ENCODE results near the gene RARRES2. TPM values are rescaled to one million over a fixed set of nuclear protein-coding genes. Genes with fewer than 3 reads are reported as not detected.
"Not testable (repeated sequence)": the region's sequence is repeated elsewhere in the genome, so short reads cannot be mapped to it uniquely, and the experiment has no call there.

RARRES2 gene
- 10 to 100 TPM; 21.5 to 99.9 (median 27.1) TPM for total RNA-seq

- Histone ChIP-seq H3K27ac (peak within 1 kb of the TSS; percentile 59 to 83 (median 66)), H3K27me3 (no peaks in the 10 kb centered on the region), H3K4me1 (peaks cover 0 to 12% (median 8%) of the 10 kb centered on the region in 4 donors), H3K9me3 (no peaks in the 10 kb centered on the region), H3K4me3 (peak within 1 kb of the TSS; percentile 36 to 58 (median 46)), H3K36me3 (peaks cover 0 to 5% (median 0%) of the 10 kb centered on the region in 3 donors)
- DNase-seq, result peak in 2 of 3 donors; percentile 51 to 53
- no peak for TF ChIP-seq CTCF (IDR thresholded peaks at IDR 0.05)
- TF ChIP-seq POLR2A (IDR thresholded peaks at IDR 0.05), result no peak
These were observed at the start of gene RARRES2 for GRCh38 chr7:150341263-150342120. Gene RARRES2 (minus strand): TSS chr7:150341629. CDS start chr7:150340609, 1,020 bp downstream.

DNA sequence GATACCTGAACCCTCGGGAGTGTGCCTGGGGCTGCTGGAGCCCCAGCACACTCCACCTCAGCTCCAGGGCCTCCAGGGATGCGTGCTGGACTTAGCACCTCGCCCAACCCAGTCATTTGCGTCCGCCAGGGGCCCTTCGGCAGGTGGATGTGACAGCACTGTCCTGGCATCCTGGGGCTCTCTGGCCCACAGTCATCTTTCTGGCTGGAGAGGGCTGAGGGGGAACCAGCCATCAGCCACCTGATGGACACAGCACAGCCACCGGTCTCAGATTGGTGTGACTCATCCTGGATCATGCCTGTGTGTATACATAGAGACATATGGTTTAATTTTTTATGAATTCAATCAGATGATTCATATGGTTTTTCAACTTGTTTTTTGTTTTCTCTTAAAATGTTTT, 48.8 kb upstream of the RARRES2 start:
- Histone ChIP-seq H3K27ac (no peak overlapping the region), H3K27me3 (no peaks in the 10 kb centered on the region), H3K36me3 (no peaks in the 10 kb centered on the region), H3K4me1 (peaks cover 0 to 4% (median 0%) of the 10 kb centered on the region in 4 donors), H3K4me3 (no peak overlapping the region), H3K9me3 (no peaks in the 10 kb centered on the region)
- TF ChIP-seq CTCF (IDR thresholded peaks at IDR 0.05) (no peak), POLR2A (IDR thresholded peaks at IDR 0.05) (no peak)
- DNase-seq, result peak in 1 of 3 donors; percentile 23

DNA sequence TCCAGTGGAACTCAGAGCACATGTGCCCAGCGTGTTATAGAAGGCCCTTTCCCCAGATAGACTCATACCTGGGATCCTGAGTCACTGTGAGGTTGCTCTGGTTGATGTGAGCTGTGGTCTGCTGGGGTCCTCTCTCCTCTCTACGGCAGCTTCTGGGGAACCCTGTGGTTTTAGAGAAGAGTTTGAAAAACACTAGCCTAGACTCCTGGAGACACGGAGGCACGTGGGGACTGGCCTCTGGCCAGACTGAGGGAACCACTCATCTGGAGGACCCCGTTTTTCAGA, 48.0 kb upstream of the RARRES2 start:
- TF ChIP-seq POLR2A (IDR thresholded peaks at IDR 0.05), result no peak
- no peak for TF ChIP-seq CTCF (IDR thresholded peaks at IDR 0.05)
- Histone ChIP-seq H3K4me1 (peaks cover 0 to 9% (median 0%) of the 10 kb centered on the region in 4 donors), H3K27me3 (no peaks in the 10 kb centered on the region), H3K36me3 (no peaks in the 10 kb centered on the region), H3K4me3 (no peak overlapping the region), H3K9me3 (no peaks in the 10 kb centered on the region), H3K27ac (no peak overlapping the region)
- no peak for DNase-seq

- DNase-seq, result peak in 2 of 3 donors; percentile 60 to 73
- no peaks in the 10 kb centered on the region for H3K36me3 ChIP-seq
- H3K27me3 ChIP-seq, result no peaks in the 10 kb centered on the region
- H3K27ac ChIP-seq, result no peak overlapping the region
- TF ChIP-seq CTCF (IDR thresholded peaks at IDR 0.05) (peak in 4 of 6 experiments; percentile 39 to 76 (median 69)), POLR2A (IDR thresholded peaks at IDR 0.05) (no peak)
- no peaks in the 10 kb centered on the region for H3K9me3 ChIP-seq
- H3K4me1 ChIP-seq, result peaks cover 0 to 15% (median 0%) of the 10 kb centered on the region in 4 donors
- H3K4me3 ChIP-seq, result no peak overlapping the region
These were observed 47.5 kb upstream of the RARRES2 start for GRCh38 chr7:150388709-150389531.

GRCh38 chr7:150388306-150388705, 46.9 kb upstream of the RARRES2 start:
- no peak for TF ChIP-seq POLR2A (IDR thresholded peaks at IDR 0.05)
- no peak for TF ChIP-seq CTCF (IDR thresholded peaks at IDR 0.05)
- no peak for DNase-seq
- Histone ChIP-seq H3K27me3 (no peaks in the 10 kb centered on the region), H3K4me3 (no peak overlapping the region), H3K4me1 (peaks cover 0 to 21% (median 0%) of the 10 kb centered on the region in 4 donors), H3K36me3 (no peaks in the 10 kb centered on the region), H3K27ac (no peak overlapping the region), H3K9me3 (no peaks in the 10 kb centered on the region)

DNA sequence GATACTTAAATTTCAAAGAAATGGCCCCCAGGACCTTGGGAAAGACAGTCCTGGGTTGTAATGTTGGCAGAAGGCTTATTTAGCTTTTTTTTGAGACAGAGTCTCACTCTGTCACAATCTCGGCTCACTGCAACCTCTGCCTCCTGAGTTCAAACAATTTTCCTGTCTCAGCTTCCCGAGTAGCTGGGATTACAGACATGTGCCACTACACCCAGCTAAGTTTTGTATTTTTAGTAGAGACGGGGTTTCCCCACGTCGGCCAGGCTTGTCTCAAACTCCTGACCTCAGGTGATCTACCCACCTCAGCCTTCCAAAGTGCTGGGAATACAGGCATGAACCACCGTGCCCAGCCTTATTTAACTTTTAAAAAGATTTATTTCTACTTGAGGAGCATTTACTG, 44.5 kb upstream of the RARRES2 start:
- not testable (repeated sequence) for H3K27ac ChIP-seq, H3K9me3 ChIP-seq, H3K4me3 ChIP-seq, H3K36me3 ChIP-seq, DNase-seq, H3K27me3 ChIP-seq
- H3K4me1 ChIP-seq, result peaks cover 0 to 36% (median 0%) of the 10 kb centered on the region in 4 donors

All from Peyer's patch (tissue), 4 donors.